ENCODE measurements around the gene GMIP. TPM values are rescaled to one million over a fixed set of nuclear protein-coding genes. Genes with fewer than 3 reads are reported as not detected.

The GMIP gene
- total and polyA plus RNA-seq, 2 of the 13 experiments (the other 11 are each of a cell fraction or from before 2014, with no cell fraction given) = 1.5 to 1.8 TPM

DNA sequence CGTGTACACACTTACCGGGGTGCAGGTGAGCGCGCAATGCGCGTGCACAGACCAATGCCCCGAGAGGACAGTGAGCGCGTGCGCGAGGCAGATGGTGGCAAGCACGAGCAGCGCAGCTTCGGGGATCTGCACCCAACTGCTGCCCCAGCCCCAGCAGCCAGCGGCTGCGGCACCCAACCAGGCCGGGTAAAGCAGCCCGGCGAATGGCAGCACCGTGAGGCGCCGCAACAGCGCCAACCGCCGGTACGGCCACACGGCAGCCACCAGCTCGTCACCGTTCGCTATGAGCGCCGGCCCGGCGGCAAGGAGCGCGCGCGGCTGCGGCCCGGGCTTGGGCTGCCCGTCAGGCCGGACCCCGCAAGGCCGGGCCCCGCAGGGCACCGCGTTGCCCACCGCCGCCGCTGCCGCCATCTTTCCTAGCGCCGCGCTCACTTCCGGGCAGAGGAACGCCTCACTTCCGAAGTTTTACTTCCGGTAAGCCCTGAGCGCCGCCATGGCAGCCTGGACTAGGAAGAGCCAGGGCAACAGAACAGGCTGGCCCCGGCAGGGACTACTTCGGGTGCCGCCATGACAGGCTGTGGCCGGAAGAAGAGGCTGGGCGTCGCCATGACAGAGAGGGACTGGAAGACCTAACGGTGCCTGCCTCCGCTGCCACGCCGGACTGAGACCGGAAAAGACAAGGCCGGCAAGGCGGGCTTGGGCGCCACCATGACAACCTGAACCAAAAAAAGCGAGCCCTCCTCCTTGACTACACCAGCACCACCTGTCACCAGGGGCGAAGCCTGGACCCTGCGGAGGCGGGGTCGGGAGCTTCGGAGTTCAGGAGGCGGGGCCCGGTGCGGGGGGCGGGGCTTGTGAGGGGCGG lies 20.0 kb upstream of the GMIP start, which contains the start of gene ATP13A1 (continued):
- TF ChIP-seq, protein P1, sequence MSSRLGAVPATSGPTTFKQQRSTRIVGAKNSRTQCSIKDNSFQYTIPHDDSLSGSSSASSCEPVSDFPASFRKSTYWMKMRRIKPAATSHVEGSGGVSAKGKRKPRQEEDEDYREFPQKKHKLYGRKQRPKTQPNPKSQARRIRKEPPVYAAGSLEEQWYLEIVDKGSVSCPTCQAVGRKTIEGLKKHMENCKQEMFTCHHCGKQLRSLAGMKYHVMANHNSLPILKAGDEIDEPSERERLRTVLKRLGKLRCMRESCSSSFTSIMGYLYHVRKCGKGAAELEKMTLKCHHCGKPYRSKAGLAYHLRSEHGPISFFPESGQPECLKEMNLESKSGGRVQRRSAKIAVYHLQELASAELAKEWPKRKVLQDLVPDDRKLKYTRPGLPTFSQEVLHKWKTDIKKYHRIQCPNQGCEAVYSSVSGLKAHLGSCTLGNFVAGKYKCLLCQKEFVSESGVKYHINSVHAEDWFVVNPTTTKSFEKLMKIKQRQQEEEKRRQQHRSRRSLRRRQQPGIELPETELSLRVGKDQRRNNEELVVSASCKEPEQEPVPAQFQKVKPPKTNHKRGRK (CRISPR knock-in tag; IDR thresholded peaks at IDR 0.05) = no peak
- TF ChIP-seq ZSCAN9 (CRISPR knock-in tag; IDR thresholded peaks at IDR 0.05; ENCODE audit: borderline replicate concordance) (no peak), ZNF101 (CRISPR knock-in tag; IDR thresholded peaks at IDR 0.05; ENCODE audit: borderline replicate concordance, low read depth) (no peak), SIN3B (IDR thresholded peaks at IDR 0.05; ENCODE audit: low read length) (peak; percentile 68; the same call in 1 of the 2 replicates), SP5 (CRISPR knock-in tag; IDR thresholded peaks at IDR 0.05; ENCODE audit: borderline replicate concordance, low read depth) (no peak; the same call in 1 of the 2 replicates), ZBTB2 (CRISPR knock-in tag; IDR thresholded peaks at IDR 0.05; ENCODE audit: low read depth) (peak; percentile 76; the same call in 1 of the 2 replicates), ZNF773 (CRISPR knock-in tag; IDR thresholded peaks at IDR 0.05; ENCODE audit: borderline replicate concordance) (no peak), CHD4 (IDR thresholded peaks at IDR 0.05; ENCODE audit: borderline replicate concordance, low read length) (no peak), PLRG1 (conservative IDR thresholded peaks at IDR 0.05) (no peak), MTF2 (CRISPR knock-in tag; IDR thresholded peaks at IDR 0.05; ENCODE audit: borderline replicate concordance) (no peak), CHD2 (IDR thresholded peaks at IDR 0.05; ENCODE audit: low read depth, low read length) (peak; percentile 13; the same call in 1 of the 2 replicates), GATAD2A (CRISPR knock-in tag; IDR thresholded peaks at IDR 0.05) (no peak), KMT2A (CRISPR knock-in tag; IDR thresholded peaks at IDR 0.05) (0 out of 2 replicates have a peak, but pooled peaks have one; percentile 21), DPF2 (CRISPR knock-in tag; IDR thresholded peaks at IDR 0.05; ENCODE audit: borderline replicate concordance, low read depth) (no peak), FOXA1 (IDR thresholded peaks at IDR 0.05) (no peak), FOXA1 (CRISPR knock-in tag; IDR thresholded peaks at IDR 0.05) (0 out of 2 replicates have a peak, but pooled peaks have one; percentile 14), ZFY (CRISPR knock-in tag; IDR thresholded peaks at IDR 0.05) (peak; percentile 85), BCLAF1 (IDR thresholded peaks at IDR 0.05) (no peak), MIER3 (CRISPR knock-in tag; IDR thresholded peaks at IDR 0.05; ENCODE audit: borderline replicate concordance) (peak; percentile 33; the same call in 1 of the 2 replicates), NKX3-1 (CRISPR knock-in tag; IDR thresholded peaks at IDR 0.05) (no peak; the same call in none of the 2 replicates), PHF21A (CRISPR knock-in tag; IDR thresholded peaks at IDR 0.05) (no peak), RCOR2 (CRISPR knock-in tag; IDR thresholded peaks at IDR 0.05) (no peak), ZNF224 (CRISPR knock-in tag; IDR thresholded peaks at IDR 0.05) (no peak), YEATS4 (CRISPR knock-in tag; IDR thresholded peaks at IDR 0.05; ENCODE audit: borderline replicate concordance) (peak; percentile 86; the same call in 1 of the 2 replicates)

Data from HepG2 (cell line).